ENCODE measurements around the gene HEXIM2. TPM values are rescaled to one million over a fixed set of nuclear protein-coding genes. Genes with fewer than 3 reads are reported as not detected.

The HEXIM2 gene
- total RNA-seq, 1 donor from 2014 or later, result 10.4 TPM

Small RNA genes within 50 kb of the gene (microRNA-seq; reads per million reads assigned to microRNA genes)
- not detected for gene MIR6784

Other genes starting within 250 kb of the HEXIM2 start
- not detected in 2 replicates for gene GFAP, start 246.4 kb upstream of the HEXIM2 start, total RNA-seq
- 87.3 and 93.1 TPM in 2 replicates for gene KIF18B, start 214.1 kb upstream of the HEXIM2 start, total RNA-seq
- 7.1 and 7.7 TPM in 2 replicates for gene C1QL1, start 193.6 kb upstream of the HEXIM2 start, total RNA-seq
- gene DCAKD, start 110.2 kb upstream of the HEXIM2 start, total RNA-seq, result 89.6 and 91.8 TPM in 2 replicates
- 116 and 118 TPM in 2 replicates for gene NMT1, start 100.6 kb upstream of the HEXIM2 start, total RNA-seq
- gene PLCD3, start 29.4 kb upstream of the HEXIM2 start, total RNA-seq, result 34.2 and 36.5 TPM in 2 replicates
- gene ACBD4, start 26.2 kb upstream of the HEXIM2 start, total RNA-seq, result 5.4 and 5.5 TPM in 2 replicates
- gene HEXIM1, start 13.4 kb upstream of the HEXIM2 start, total RNA-seq, result 28.9 and 29.5 TPM in 2 replicates
- 1.1 and 1.2 TPM in 2 replicates for gene FMNL1, start 60.0 kb downstream of the HEXIM2 start, total RNA-seq
- 0.23 and 0.25 TPM in 2 replicates for gene SPATA32, start 100.2 kb downstream of the HEXIM2 start, total RNA-seq
- 9.6 and 11.5 TPM in 2 replicates for gene MAP3K14, start 155.1 kb downstream of the HEXIM2 start, total RNA-seq

Measured in neural crest cell (in vitro differentiated cells).